ENCODE measurements around the gene RRP36. TPM values are rescaled to one million over a fixed set of nuclear protein-coding genes. Genes with fewer than 3 reads are reported as not detected.
A peak's percentile ranks its signal among the peaks of the same experiment; 100 is the strongest.

The RRP36 gene
- total and polyA plus RNA-seq, 4 donors, result 30.5 to 49.9 (median 37.7) TPM

DNA sequence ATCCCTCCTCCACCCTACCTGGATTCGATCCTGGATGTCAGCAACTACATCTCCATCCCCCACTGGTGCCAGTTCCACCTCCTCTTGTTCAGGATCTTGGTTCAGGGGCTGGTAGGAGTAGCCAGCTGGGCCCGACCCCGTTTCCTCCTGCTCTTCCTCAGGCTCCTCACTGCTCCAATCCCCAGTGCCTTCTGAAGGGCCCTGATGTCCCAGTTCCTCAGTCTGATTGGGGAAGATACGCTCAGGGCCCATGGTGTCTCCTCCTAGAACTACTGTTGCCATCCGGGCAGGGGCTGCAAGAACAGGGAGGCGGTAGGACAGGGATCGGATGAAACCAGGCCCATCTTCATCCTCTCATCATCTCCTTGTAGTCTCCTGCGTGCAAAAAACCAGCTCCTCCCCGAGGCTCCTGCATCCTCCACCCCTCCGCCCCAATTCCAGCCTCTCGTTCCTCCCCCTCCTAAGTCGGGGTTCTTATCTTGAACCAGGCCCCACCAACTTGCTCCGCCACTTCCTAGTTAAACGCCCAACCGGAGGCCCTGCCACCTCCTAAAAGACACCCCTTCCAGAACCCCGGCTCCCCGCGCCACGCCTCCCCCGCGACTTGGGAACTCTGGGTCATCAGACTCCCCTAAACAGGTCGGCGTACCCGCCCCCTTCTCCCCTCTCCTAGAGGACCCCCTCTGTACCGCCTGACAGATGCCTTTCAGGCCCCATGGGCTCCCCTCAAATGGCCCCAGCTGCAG is 8.2 kb upstream of the RRP36 start:
- Histone ChIP-seq H3K4me1 (ENCODE audit: control insufficient read depth in 5 of 5, insufficient read depth in 5 of 5, low read length in 5 of 5) (peaks cover 7 to 30% (median 15%) of the 10 kb centered on the region in 5 donors), H3K27ac (ENCODE audit: low read depth in 1 of 2, low read length in 1 of 2) (peak overlapping the region; percentile 59 to 76), H3K27me3 (ENCODE audit: control insufficient read depth in 3 of 3, insufficient read depth in 3 of 3, low read length in 2 of 3) (no peaks in the 10 kb centered on the region), H3K9me3 (ENCODE audit: control insufficient read depth in 4 of 4, insufficient read depth in 3 of 4, low read length in 3 of 4) (no peaks in the 10 kb centered on the region), H3K9ac (ENCODE audit: insufficient read depth in 1 of 2, low read length in 2 of 2) (peak overlapping the region; percentile 67 to 70), H3K36me3 (ENCODE audit: control insufficient read depth in 4 of 4, insufficient read depth in 4 of 4, low read length in 4 of 4) (peaks cover 12 to 35% (median 29%) of the 10 kb centered on the region in 4 donors), H3K4me3 (peak overlapping the region; percentile 58)
- 2 to 3% methylated on average over 24 to 25 of the region's 25 CpGs for WGBS, 2 donors
- TF ChIP-seq, protein P1, sequence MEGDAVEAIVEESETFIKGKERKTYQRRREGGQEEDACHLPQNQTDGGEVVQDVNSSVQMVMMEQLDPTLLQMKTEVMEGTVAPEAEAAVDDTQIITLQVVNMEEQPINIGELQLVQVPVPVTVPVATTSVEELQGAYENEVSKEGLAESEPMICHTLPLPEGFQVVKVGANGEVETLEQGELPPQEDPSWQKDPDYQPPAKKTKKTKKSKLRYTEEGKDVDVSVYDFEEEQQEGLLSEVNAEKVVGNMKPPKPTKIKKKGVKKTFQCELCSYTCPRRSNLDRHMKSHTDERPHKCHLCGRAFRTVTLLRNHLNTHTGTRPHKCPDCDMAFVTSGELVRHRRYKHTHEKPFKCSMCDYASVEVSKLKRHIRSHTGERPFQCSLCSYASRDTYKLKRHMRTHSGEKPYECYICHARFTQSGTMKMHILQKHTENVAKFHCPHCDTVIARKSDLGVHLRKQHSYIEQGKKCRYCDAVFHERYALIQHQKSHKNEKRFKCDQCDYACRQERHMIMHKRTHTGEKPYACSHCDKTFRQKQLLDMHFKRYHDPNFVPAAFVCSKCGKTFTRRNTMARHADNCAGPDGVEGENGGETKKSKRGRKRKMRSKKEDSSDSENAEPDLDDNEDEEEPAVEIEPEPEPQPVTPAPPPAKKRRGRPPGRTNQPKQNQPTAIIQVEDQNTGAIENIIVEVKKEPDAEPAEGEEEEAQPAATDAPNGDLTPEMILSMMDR (IDR thresholded peaks at IDR 0.05; ENCODE audit: control extremely low read depth, extremely low read depth), result no peak
- DNase-seq (peak in 1 of 3 donors; percentile 37), ATAC-seq (ENCODE audit: insufficient read depth, low FRiP score) (no peak)

DNA sequence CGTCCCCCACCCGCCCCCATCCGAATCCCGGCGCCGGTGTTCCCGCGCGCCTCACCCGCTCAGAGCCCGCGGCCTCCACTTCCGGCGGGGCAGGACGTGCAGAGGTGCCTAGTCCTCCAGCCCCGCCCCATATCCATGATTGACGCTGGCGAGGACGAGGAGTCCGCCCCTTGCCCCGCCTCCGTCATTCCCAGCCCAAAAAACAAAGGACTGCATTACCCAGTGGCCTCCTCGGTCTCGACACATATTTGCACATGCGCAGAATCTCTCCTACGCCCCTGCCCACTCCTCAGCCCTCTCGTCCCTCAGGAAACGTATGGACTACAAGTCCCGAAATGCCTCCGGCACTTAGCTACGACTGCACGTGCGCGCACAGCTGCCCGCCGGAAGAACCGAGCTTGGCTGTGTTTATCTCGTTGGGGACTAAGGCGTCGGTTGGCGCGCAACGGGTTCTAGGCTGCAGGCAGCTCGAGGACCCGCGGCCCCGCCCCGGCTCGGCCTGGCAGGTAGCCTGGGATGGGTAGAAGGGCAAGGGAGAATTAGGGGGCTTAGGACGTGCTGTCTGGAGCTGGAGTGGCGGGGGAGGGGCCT is 7.5 kb upstream of the RRP36 start, which contains the start of the genes KLHDC3 and MEA1:
TSS of gene KLHDC3 (plus strand) at position 407 of the 591 bp plus-strand sequence. CDS start 2,944 bp downstream, outside the sequence.
TSS of gene MEA1 (minus strand) at position 104 of the 591 bp plus-strand sequence. CDS start 133 bp downstream, outside the sequence.
- H3K27ac ChIP-seq (ENCODE audit: low read depth in 1 of 2, low read length in 1 of 2), result peak within 1 kb of the TSS; percentile 63 to 84
- H3K4me3 ChIP-seq, result peak within 1 kb of the TSS; percentile 71
- peaks cover 7 to 30% (median 15%) of the 10 kb centered on the region in 5 donors for H3K4me1 ChIP-seq (ENCODE audit: control insufficient read depth in 5 of 5, insufficient read depth in 5 of 5, low read length in 5 of 5)
- no peaks in the 10 kb centered on the region for H3K9me3 ChIP-seq (ENCODE audit: control insufficient read depth in 4 of 4, insufficient read depth in 3 of 4, low read length in 3 of 4)
- peak; percentile 100 for DNase-seq
- H3K9ac ChIP-seq (ENCODE audit: insufficient read depth in 1 of 2, low read length in 2 of 2), result peak within 1 kb of the TSS; percentile 67 to 70
- H3K27me3 ChIP-seq (ENCODE audit: control insufficient read depth in 3 of 3, insufficient read depth in 3 of 3, low read length in 2 of 3), result no peaks in the 10 kb centered on the region
- TF ChIP-seq, protein P1 (IDR thresholded peaks at IDR 0.05; ENCODE audit: control extremely low read depth, extremely low read depth), result no peak
- WGBS, 2 donors, result 0% methylated on average over 51 of the region's 51 CpGs
- peak; percentile 98 for ATAC-seq (ENCODE audit: insufficient read depth, low FRiP score)
- peaks cover 15 to 35% (median 29%) of the 10 kb centered on the region in 4 donors for H3K36me3 ChIP-seq (ENCODE audit: control insufficient read depth in 4 of 4, insufficient read depth in 4 of 4, low read length in 4 of 4)

DNA sequence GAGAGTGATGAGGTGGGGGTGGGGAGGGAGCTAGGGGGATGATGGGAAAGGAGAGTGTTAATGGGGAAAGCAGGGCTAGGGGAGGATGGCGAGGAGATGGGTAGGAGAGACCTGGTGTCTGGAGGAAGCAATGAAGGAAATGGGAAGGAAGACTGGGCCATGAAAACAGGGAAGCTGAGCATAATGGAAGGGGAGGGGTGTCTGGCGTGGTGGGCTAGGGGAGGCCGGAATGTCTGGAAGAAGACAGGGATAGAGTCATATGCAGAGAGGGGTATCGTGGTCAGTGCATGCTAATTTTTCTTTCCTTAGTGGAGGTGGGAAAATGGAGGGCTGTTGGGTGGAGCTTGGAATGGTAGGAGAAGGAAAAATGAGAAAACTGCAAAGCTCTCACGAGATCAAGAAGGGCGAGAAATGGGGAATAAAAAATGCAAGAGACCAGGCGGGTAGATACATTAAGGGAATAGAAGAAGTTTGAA is 7.0 kb upstream of the RRP36 start:
- ATAC-seq (ENCODE audit: insufficient read depth, low FRiP score), result peak; percentile 3
- Histone ChIP-seq H3K4me1 (ENCODE audit: control insufficient read depth in 5 of 5, insufficient read depth in 5 of 5, low read length in 5 of 5) (peaks cover 7 to 30% (median 15%) of the 10 kb centered on the region in 5 donors), H3K4me3 (peak overlapping the region; percentile 71), H3K27ac (ENCODE audit: low read depth in 1 of 2, low read length in 1 of 2) (peak overlapping the region; percentile 63 to 84), H3K36me3 (ENCODE audit: control insufficient read depth in 4 of 4, insufficient read depth in 4 of 4, low read length in 4 of 4) (peaks cover 17 to 35% (median 29%) of the 10 kb centered on the region in 4 donors), H3K27me3 (ENCODE audit: control insufficient read depth in 3 of 3, insufficient read depth in 3 of 3, low read length in 2 of 3) (no peaks in the 10 kb centered on the region), H3K9me3 (ENCODE audit: control insufficient read depth in 4 of 4, insufficient read depth in 3 of 4, low read length in 3 of 4) (no peaks in the 10 kb centered on the region), H3K9ac (ENCODE audit: insufficient read depth in 1 of 2, low read length in 2 of 2) (peak overlapping the region; percentile 54 to 67)
- TF ChIP-seq, protein P1 (IDR thresholded peaks at IDR 0.05; ENCODE audit: control extremely low read depth, extremely low read depth), result no peak
- 1% methylated on average over 7 of the region's 7 CpGs for WGBS, 2 donors
- peak in 2 of 3 donors; percentile 41 to 51 for DNase-seq
